Esophagus squamous epithelium (tissue), 4 donors: Measurements from ENCODE around the gene COX5B.

Experiments used
- CTCF ChIP-seq, 6 experiments: fragments of 450-650 bp in 4 of 6; fragments of 200-600 bp in 2 of 6; sonication (generic) in 2 of 6; IDR thresholded peaks; one replicate each; pipeline ENCODE4 v1.5.1; 2016 to 2019; ENCODE audit warnings: antibody characterized with exemption in 6 of 6, mild to moderate bottlenecking in 4 of 6, moderate library complexity in 4 of 6
- POLR2A ChIP-seq, 4 donors: fragments of 450-650 bp; IDR thresholded peaks; one replicate each; pipeline ENCODE4 v1.6.1; 2017; ENCODE audit warnings: antibody characterized with exemption in 4 of 4, mild to moderate bottlenecking in 4 of 4, moderate library complexity in 3 of 4

GRCh38 chr2:97646977-97647376, 1.1 kb downstream of the COX5B start:
- TF ChIP-seq POLR2A (IDR thresholded peaks at IDR 0.05) (no peak), CTCF (IDR thresholded peaks at IDR 0.05) (no peak)
